GM18909 (cell line): Measurements from ENCODE around the gene BMAL1.
A peak's percentile ranks its signal among the peaks of the same experiment; 100 is the strongest.

ENCODE experiments used
- ATAC-seq: cut with Tn5 transposase; IDR thresholded peaks from one replicate; pipeline ENCODE4 v1.9.1; 2021; ENCODE audit warnings: mild to moderate bottlenecking; ENCODE audit not compliant: unreplicated experiment, poor library complexity

Gene BMAL1

GRCh38 chr11:13260963-13261588 is 16.5 kb upstream of the BMAL1 start:
- ATAC-seq: no peak

- ATAC-seq: no peak
Observed at GRCh38 chr11:13261591-13262061, 16.0 kb upstream of the BMAL1 start.

- ATAC-seq: no peak
Observed at GRCh38 chr11:13262096-13262495, 15.5 kb upstream of the BMAL1 start.

GRCh38 chr11:13268791-13269190 is 8.8 kb upstream of the BMAL1 start:
- no peak for ATAC-seq

GRCh38 chr11:13269775-13270174 is 7.8 kb upstream of the BMAL1 start:
- no peak for ATAC-seq

GRCh38 chr11:13271060-13271693 is 6.4 kb upstream of the BMAL1 start:
- no peak for ATAC-seq

GRCh38 chr11:13276454-13276831 is 1.1 kb upstream of the BMAL1 start:
- ATAC-seq: no peak

GRCh38 chr11:13276832-13277767 is 490 bp upstream of the BMAL1 start:
- ATAC-seq: peak; percentile 92

- ATAC-seq: no peak
Observed at GRCh38 chr11:13278609-13279486, 1.3 kb downstream of the BMAL1 start.

- ATAC-seq: no peak
Observed at GRCh38 chr11:13279487-13279834, 1.9 kb downstream of the BMAL1 start.

- no peak for ATAC-seq
Observed at GRCh38 chr11:13280092-13280722, 2.6 kb downstream of the BMAL1 start.

- ATAC-seq: no peak
Observed at GRCh38 chr11:13280777-13281176, 3.2 kb downstream of the BMAL1 start.

- ATAC-seq: no peak
Observed at GRCh38 chr11:13283636-13284035, 6.0 kb downstream of the BMAL1 start.

GRCh38 chr11:13284776-13285588 is 7.4 kb downstream of the BMAL1 start:
- ATAC-seq: no peak

- ATAC-seq: no peak
Observed at GRCh38 chr11:13286279-13286821, 8.8 kb downstream of the BMAL1 start.

- no peak for ATAC-seq
Observed at GRCh38 chr11:13287036-13287435, 9.4 kb downstream of the BMAL1 start.

- no peak for ATAC-seq
Observed at GRCh38 chr11:13287681-13288080, 10.1 kb downstream of the BMAL1 start.

GRCh38 chr11:13288375-13289029 is 10.9 kb downstream of the BMAL1 start:
- peak; percentile 50 for ATAC-seq
